ENCODE measurements around the gene KIF3A.

The KIF3A gene

DNA sequence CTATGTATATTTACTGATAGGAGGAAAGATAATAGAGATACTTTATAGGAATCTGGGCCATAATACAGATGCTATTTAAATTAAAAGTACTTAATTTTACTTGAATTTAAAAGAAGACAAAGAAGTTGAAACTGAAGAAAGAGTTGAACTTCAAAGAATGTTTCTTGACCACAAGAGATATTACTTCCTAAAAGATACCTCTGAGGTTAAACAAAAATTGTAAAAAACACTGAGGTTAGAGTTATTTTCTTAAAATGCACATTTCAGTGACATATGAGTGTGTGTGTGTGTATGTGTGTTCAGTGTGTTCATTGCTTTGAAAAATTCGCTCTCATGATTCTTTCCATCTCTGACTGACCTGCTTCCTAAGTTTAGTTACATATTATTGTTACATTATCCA is 43.2 kb upstream of the KIF3A start:
- no peak overlapping the region for H3K4me3 ChIP-seq (ENCODE audit: low read depth, low read length)
- TF ChIP-seq, protein P1, sequence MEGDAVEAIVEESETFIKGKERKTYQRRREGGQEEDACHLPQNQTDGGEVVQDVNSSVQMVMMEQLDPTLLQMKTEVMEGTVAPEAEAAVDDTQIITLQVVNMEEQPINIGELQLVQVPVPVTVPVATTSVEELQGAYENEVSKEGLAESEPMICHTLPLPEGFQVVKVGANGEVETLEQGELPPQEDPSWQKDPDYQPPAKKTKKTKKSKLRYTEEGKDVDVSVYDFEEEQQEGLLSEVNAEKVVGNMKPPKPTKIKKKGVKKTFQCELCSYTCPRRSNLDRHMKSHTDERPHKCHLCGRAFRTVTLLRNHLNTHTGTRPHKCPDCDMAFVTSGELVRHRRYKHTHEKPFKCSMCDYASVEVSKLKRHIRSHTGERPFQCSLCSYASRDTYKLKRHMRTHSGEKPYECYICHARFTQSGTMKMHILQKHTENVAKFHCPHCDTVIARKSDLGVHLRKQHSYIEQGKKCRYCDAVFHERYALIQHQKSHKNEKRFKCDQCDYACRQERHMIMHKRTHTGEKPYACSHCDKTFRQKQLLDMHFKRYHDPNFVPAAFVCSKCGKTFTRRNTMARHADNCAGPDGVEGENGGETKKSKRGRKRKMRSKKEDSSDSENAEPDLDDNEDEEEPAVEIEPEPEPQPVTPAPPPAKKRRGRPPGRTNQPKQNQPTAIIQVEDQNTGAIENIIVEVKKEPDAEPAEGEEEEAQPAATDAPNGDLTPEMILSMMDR (IDR thresholded peaks at IDR 0.05; ENCODE audit: low read depth, low read length, missing control alignments), result no peak
- no peak for DNase-seq (ENCODE audit: low read depth)

DNA sequence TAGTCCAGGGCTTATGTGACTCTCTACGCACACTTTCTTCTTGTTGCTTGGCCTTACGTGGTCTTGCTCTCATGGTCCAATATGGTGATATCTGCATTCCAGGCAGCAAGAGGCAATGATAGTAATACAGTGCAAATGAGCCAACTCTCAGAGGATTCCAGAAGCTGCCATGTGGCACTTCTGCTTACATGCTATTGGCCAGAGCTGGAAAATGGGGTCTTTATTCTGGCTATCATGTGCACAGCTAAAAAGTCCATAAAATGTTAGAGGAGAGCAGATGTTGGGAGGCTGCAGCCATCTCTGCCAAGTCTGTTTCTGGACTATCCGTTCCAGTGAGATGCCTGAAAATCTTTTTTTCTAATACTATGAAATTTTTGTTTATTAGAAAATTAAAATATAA is 42.6 kb upstream of the KIF3A start:
- TF ChIP-seq, protein P1 (IDR thresholded peaks at IDR 0.05; ENCODE audit: low read depth, low read length, missing control alignments), result no peak
- no peak for DNase-seq (ENCODE audit: low read depth)
- no peak overlapping the region for H3K4me3 ChIP-seq (ENCODE audit: low read depth, low read length)

DNA sequence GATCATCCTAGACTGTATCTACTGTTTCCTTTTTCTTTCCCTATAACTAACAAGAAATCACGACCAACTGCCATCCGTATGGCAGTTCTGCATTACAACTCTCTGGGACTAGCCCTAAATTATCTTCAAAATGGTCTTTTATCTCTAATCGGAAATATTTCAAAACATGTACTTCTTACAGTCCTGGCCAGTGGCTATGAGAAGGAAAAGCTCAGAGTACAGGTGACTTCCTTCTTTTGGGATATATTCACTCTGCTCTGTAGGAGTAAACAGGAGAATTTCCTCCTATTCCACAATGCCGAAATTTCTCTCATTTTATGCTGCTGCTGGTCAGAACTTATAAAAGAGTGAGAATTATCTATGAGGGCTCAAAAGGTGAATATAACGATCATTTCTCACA is 41.5 kb upstream of the KIF3A start:
- DNase-seq (ENCODE audit: low read depth), result no peak
- TF ChIP-seq, protein P1 (IDR thresholded peaks at IDR 0.05; ENCODE audit: low read depth, low read length, missing control alignments), result no peak
- no peak overlapping the region for H3K4me3 ChIP-seq (ENCODE audit: low read depth, low read length)

DNA sequence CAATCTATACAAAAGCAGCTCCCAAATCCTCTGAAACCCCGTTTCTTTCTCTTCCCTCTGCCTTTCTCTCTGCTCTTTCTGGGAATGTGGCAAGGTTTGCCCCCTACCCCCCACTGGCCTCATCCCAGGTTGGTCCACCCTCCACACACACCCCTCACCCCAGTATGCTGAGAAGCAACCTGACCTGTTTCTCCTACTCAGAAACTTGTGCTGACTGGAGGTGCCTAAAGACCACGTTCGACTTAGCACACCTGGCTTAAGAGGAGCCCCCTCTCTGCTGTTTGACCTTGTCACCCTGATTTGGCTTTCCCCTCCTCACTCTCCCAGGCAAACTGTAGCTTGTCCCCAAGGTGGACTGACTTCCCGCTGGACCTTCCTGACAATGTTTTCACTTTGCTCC is 40.8 kb upstream of the KIF3A start:
- TF ChIP-seq, protein P1 (IDR thresholded peaks at IDR 0.05; ENCODE audit: low read depth, low read length, missing control alignments), result no peak
- DNase-seq (ENCODE audit: low read depth), result no peak
- H3K4me3 ChIP-seq (ENCODE audit: low read depth, low read length), result peak overlapping the region; percentile 65; the same call in 1 of the 2 replicates

DNA sequence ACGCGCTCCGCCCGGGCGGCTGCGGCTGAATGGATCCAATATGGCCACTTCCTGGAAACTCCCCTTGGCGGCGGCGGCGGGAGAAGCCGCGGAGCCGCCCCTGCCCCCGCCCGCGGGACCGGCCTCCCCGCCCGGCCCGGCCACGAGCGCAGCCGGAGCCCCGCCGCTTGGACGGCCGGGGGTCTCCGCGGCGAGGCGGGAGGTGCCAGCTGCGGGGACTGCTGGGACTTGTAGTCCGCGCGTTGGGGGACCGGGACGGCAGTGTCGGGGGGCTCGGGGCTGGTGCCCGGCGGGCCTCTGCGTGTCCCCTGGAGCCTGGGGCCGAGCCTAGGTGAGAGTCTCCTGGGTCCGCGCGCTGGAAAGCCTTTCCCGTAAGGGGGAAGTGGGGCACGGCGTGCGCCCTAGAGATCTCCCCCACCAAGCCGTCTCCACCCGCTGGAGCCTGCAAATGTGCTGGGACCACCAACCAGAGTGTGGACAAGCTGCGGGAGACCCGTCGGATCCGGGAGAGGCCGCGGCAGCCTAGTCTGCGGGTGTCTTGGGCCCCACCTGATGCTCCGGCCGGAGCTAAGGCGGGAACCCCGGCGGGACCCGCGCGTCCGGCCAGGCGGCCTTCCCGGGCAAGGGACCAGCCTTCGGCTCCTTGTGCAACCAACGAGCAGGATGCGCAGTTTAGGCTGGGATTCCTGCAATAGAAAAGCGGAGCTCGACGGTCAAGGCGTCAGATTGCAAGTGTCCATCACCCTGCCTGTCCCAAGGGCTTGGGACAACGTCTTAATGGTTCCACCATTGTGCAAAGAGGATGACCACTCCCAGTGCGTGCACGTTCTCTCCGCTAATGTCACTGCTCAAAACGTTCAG is 40.1 kb upstream of the KIF3A start, which contains the start of gene SEPTIN8:
SEPTIN8 (minus strand) TSS at position 31 of the 861 bp plus-strand sequence. CDS start 102 bp downstream, outside the sequence.
- no peak for DNase-seq (ENCODE audit: low read depth)
- peak within 1 kb of the TSS; percentile 65 for H3K4me3 ChIP-seq (ENCODE audit: low read depth, low read length)
- TF ChIP-seq, protein P1 (IDR thresholded peaks at IDR 0.05; ENCODE audit: low read depth, low read length, missing control alignments), result no peak

DNA sequence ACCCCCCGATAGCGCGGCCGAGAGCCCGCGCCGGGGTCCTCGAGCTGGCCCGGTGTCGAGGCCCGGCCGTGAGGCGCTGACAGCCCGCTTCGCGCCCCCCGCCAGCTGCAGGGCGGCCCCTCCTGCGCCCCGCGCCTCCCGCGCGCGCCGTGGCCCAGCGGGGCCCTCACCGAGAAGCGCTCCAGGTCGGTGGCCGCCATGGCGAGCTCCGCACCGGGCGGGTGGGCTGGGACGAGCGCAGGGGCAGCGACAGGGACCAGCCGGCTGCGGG is 39.5 kb upstream of the KIF3A start:
- H3K4me3 ChIP-seq (ENCODE audit: low read depth, low read length), result peak overlapping the region; percentile 65
- DNase-seq (ENCODE audit: low read depth), result no peak
- TF ChIP-seq, protein P1 (IDR thresholded peaks at IDR 0.05; ENCODE audit: low read depth, low read length, missing control alignments), result no peak
